Glutamatergic neuron (in vitro differentiated cells): ENCODE measurements around the gene SCUBE1. TPM values are rescaled to one million over a fixed set of nuclear protein-coding genes. Genes with fewer than 3 reads are reported as not detected.

ENCODE experiments used
- DNase-seq: peaks from one replicate; pipeline ENCODE4 v3.0.0; 2022
- H3K27ac Mint-ChIP-seq: one replicate; pipeline ENCODE4 v1.8.0; 2020; ENCODE audit warnings: mild to moderate bottlenecking, mixed read lengths, inconsistent platforms; ENCODE audit not compliant: unreplicated experiment
- H3K27me3 Mint-ChIP-seq: one replicate; pipeline ENCODE4 v1.8.0; 2020; ENCODE audit warnings: mild to moderate bottlenecking, moderate library complexity, mixed read lengths, inconsistent platforms; ENCODE audit not compliant: unreplicated experiment
- H3K36me3 Mint-ChIP-seq: one replicate; pipeline ENCODE4 v1.8.0; 2020; ENCODE audit warnings: mild to moderate bottlenecking, mixed read lengths, inconsistent platforms; ENCODE audit not compliant: unreplicated experiment
- H3K4me1 Mint-ChIP-seq: one replicate; pipeline ENCODE4 v1.8.0; 2020; ENCODE audit warnings: mild to moderate bottlenecking, low read depth, mixed read lengths, inconsistent platforms; ENCODE audit not compliant: unreplicated experiment
- H3K4me3 Mint-ChIP-seq: one replicate; pipeline ENCODE4 v1.8.0; 2020; ENCODE audit warnings: mild to moderate bottlenecking, mixed read lengths, inconsistent platforms; ENCODE audit not compliant: unreplicated experiment
- H3K9me3 Mint-ChIP-seq: one replicate; pipeline ENCODE4 v1.8.0; 2020; ENCODE audit warnings: mild to moderate bottlenecking, moderate library complexity, mixed read lengths, inconsistent platforms; ENCODE audit not compliant: unreplicated experiment
- CTCF ChIP-seq: fragments of 200-600 bp; sonication (generic); IDR thresholded peaks from one replicate; pipeline ENCODE4 v1.5.0; 2021; ENCODE audit not compliant: partially characterized antibody, unreplicated experiment
- total RNA-seq: library from RNA; stranded (reverse); fragmentation: NEBNext Ultra II Directional; extraction: Animal tissue kit (Norgen Biotek cat#: 25700); gene quantifications from one replicate; pipeline ENCODE4 v1.2.1, GENCODE V29; 2021; ENCODE audit not compliant: unreplicated experiment

The SCUBE1 gene
- total RNA-seq, 1 donor from 2014 or later = 25.8 TPM

GRCh38 chr22:43210631-43211515, 132.3 kb downstream of the SCUBE1 start:
- Mint-ChIP-seq H3K4me3 (no peak overlapping the region), H3K4me1 (peaks cover 3% of the 10 kb centered on the region), H3K27ac (no peak overlapping the region), H3K27me3 (peaks cover 13% of the 10 kb centered on the region), H3K36me3 (no peaks in the 10 kb centered on the region), H3K9me3 (no peaks in the 10 kb centered on the region)
- no peak for TF ChIP-seq CTCF
- DNase-seq = no peak

- H3K36me3 Mint-ChIP-seq = no peaks in the 10 kb centered on the region
- H3K9me3 Mint-ChIP-seq = no peaks in the 10 kb centered on the region
- no peak for DNase-seq
- H3K4me3 Mint-ChIP-seq = no peak overlapping the region
- H3K27ac Mint-ChIP-seq = no peak overlapping the region
- peaks cover 5% of the 10 kb centered on the region for H3K27me3 Mint-ChIP-seq
- no peak for TF ChIP-seq CTCF
- H3K4me1 Mint-ChIP-seq = peaks cover 3% of the 10 kb centered on the region
Observed at GRCh38 chr22:43209971-43210370, 133.2 kb downstream of the SCUBE1 start.

- no peak for TF ChIP-seq CTCF
- no peak for DNase-seq
- Mint-ChIP-seq H3K4me3 (no peak overlapping the region), H3K27me3 (peaks cover 4% of the 10 kb centered on the region), H3K27ac (no peak overlapping the region), H3K36me3 (no peaks in the 10 kb centered on the region), H3K4me1 (peaks cover 1% of the 10 kb centered on the region), H3K9me3 (no peaks in the 10 kb centered on the region)
Observed at GRCh38 chr22:43209523-43209890, 133.7 kb downstream of the SCUBE1 start.

GRCh38 chr22:43208703-43209522, 134.3 kb downstream of the SCUBE1 start:
- H3K36me3 Mint-ChIP-seq = no peaks in the 10 kb centered on the region
- no peak for DNase-seq
- H3K4me1 Mint-ChIP-seq = peaks cover 1% of the 10 kb centered on the region
- H3K27ac Mint-ChIP-seq = no peak overlapping the region
- no peak for TF ChIP-seq CTCF
- no peaks in the 10 kb centered on the region for H3K9me3 Mint-ChIP-seq
- peaks cover 4% of the 10 kb centered on the region for H3K27me3 Mint-ChIP-seq
- H3K4me3 Mint-ChIP-seq = no peak overlapping the region
